AG04449 (cell line): ENCODE measurements around the gene SLC15A1.

Experiments
- CTCF ChIA-PET: fragments of 350-600 bp; formaldehyde crosslinking; extraction: SDS; loops from one replicate; lab custom pipeline; 2021; ENCODE audit warnings: antibody characterized with exemption; lab: Yijun Ruan, JAX
- POLR2A ChIA-PET: fragments of 400-600, 350-600 bp; formaldehyde crosslinking; extraction: SDS; loops from one replicate; lab custom pipeline; 2020; ENCODE audit warnings: antibody characterized with exemption, inconsistent platforms; lab: Yijun Ruan, JAX
- DNase-seq: peaks from one replicate; pipeline ENCODE4 v3.0.0-alpha.2; 2010; ENCODE audit warnings: low read depth, low spot score
- H3K4me3 ChIP-seq: 2 replicates; pipeline ENCODE4 v1.5.1; 2011; ENCODE audit warnings: low read depth, mild to moderate bottlenecking, control low read depth, low read length
- CTCF ChIP-seq: IDR thresholded peaks from one replicate; pipeline ENCODE4 v1.5.1; 2011; ENCODE audit warnings: mild to moderate bottlenecking, moderate library complexity, low read length, control low read depth, inconsistent platforms; ENCODE audit not compliant: insufficient read depth; ENCODE audit errors: missing control alignments

Gene SLC15A1

GRCh38 chr13:98717256-98717655, 35.2 kb downstream of the SLC15A1 start:
- no peak for TF ChIP-seq CTCF
- DNase-seq: no peak
- CTCF ChIA-PET: no interaction called here
- H3K4me3 ChIP-seq: no peak overlapping the region
- POLR2A ChIA-PET: no interaction called here

GRCh38 chr13:98710521-98710920, 42.0 kb downstream of the SLC15A1 start:
- no peak for TF ChIP-seq CTCF
- no peak overlapping the region for H3K4me3 ChIP-seq
- POLR2A ChIA-PET: no interaction called here
- no peak for DNase-seq
- CTCF ChIA-PET: no interaction called here

GRCh38 chr13:98707281-98707999, 45.0 kb downstream of the SLC15A1 start:
- H3K4me3 ChIP-seq: no peak overlapping the region
- ChIA-PET POLR2A (no interaction called here), CTCF (no interaction called here)
- TF ChIP-seq CTCF: no peak
- no peak for DNase-seq

- no peak for DNase-seq
- H3K4me3 ChIP-seq: no peak overlapping the region
- TF ChIP-seq CTCF: no peak
- ChIA-PET CTCF (no interaction called here), POLR2A (no interaction called here)
Measured at GRCh38 chr13:98706446-98707110, 45.9 kb downstream of the SLC15A1 start.

GRCh38 chr13:98697791-98698190, 54.7 kb downstream of the SLC15A1 start:
- no peak overlapping the region for H3K4me3 ChIP-seq
- POLR2A ChIA-PET: no interaction called here
- no peak for DNase-seq
- CTCF ChIA-PET: interaction anchor here (0.6 to 1.7 kb wide), 4 partner anchors 7 to 246 kb away, joined by 3 to 5 read pairs (median 4); no protein-coding TSS in a partner anchor
- no peak for TF ChIP-seq CTCF

GRCh38 chr13:98693756-98694155, 58.7 kb downstream of the SLC15A1 start:
- ChIA-PET POLR2A (no interaction called here), CTCF (no interaction called here)
- no peak for DNase-seq
- no peak overlapping the region for H3K4me3 ChIP-seq
- TF ChIP-seq CTCF: no peak
